ENCODE data around the gene MFGE8. TPM values are rescaled to one million over a fixed set of nuclear protein-coding genes. Genes with fewer than 3 reads are reported as not detected.

MFGE8 gene
- 100 to 1,000 TPM; 496 to 734 (median 508) TPM for total RNA-seq

- no peak for TF ChIP-seq EP300 (IDR thresholded peaks at IDR 0.05)
- TF ChIP-seq POLR2AphosphoS5 (IDR thresholded peaks at IDR 0.05), result peak; percentile 92
- peak in 3 of 4 experiments; percentile 12 to 48 (median 18) for TF ChIP-seq CTCF (IDR thresholded peaks at IDR 0.05)
- peak; percentile 87 to 88 for TF ChIP-seq POLR2A (IDR thresholded peaks at IDR 0.05)
- Histone ChIP-seq H3K27ac (peak within 1 kb of the TSS; percentile 54 to 92 (median 90)), H3K36me3 (peaks cover 0 to 22% of the 10 kb centered on the region in 2 donors), H3K9me3 (no peaks in the 10 kb centered on the region), H3K27me3 (no peaks in the 10 kb centered on the region), H3K4me1 (peaks cover 0 to 53% (median 25%) of the 10 kb centered on the region in 3 donors), H3K4me3 (peak within 1 kb of the TSS; percentile 73 to 95)
- 2 to 3% methylated on average over 4 to 23 of the region's 67 CpGs for WGBS, 2 donors (ENCODE audit: low coverage in 1 of 2)
- peak; percentile 81 for ATAC-seq
These were observed at the start of gene MFGE8 for GRCh38 chr15:88913017-88913849. TSS of gene MFGE8 (minus strand) at chr15:88913379. CDS start at chr15:88913319, 60 bp downstream.

GRCh38 chr15:88959445-88959844, 46.3 kb upstream of the MFGE8 start:
- TF ChIP-seq CTCF (IDR thresholded peaks at IDR 0.05) (no peak), EP300 (IDR thresholded peaks at IDR 0.05) (no peak), POLR2A (IDR thresholded peaks at IDR 0.05) (no peak), POLR2AphosphoS5 (IDR thresholded peaks at IDR 0.05) (no peak)
- Histone ChIP-seq H3K9me3 (peaks cover 0 to 14% (median 0%) of the 10 kb centered on the region in 3 donors), H3K4me3 (no peak overlapping the region), H3K27ac (no peak overlapping the region), H3K27me3 (no peaks in the 10 kb centered on the region), H3K36me3 (no peaks in the 10 kb centered on the region), H3K4me1 (no peaks in the 10 kb centered on the region)
- no peak for ATAC-seq
- 73 to 78% methylated on average over 2 to 3 of the region's 3 CpGs for WGBS, 2 donors (ENCODE audit: low coverage in 1 of 2)

GRCh38 chr15:88956906-88957305, 43.7 kb upstream of the MFGE8 start:
- Histone ChIP-seq H3K27me3 (no peaks in the 10 kb centered on the region), H3K4me3 (no peak overlapping the region), H3K4me1 (no peaks in the 10 kb centered on the region), H3K36me3 (no peaks in the 10 kb centered on the region), H3K27ac (no peak overlapping the region), H3K9me3 (no peaks in the 10 kb centered on the region)
- no peak for ATAC-seq
- no peak for TF ChIP-seq EP300 (IDR thresholded peaks at IDR 0.05)
- TF ChIP-seq CTCF (IDR thresholded peaks at IDR 0.05), result no peak
- no peak for TF ChIP-seq POLR2A (IDR thresholded peaks at IDR 0.05)
- no peak for TF ChIP-seq POLR2AphosphoS5 (IDR thresholded peaks at IDR 0.05)
- 71 to 100% methylated on average over 1 of the region's 1 CpG for WGBS, 2 donors (ENCODE audit: low coverage in 1 of 2)

GRCh38 chr15:88956263-88956662, 43.1 kb upstream of the MFGE8 start:
- ATAC-seq, result no peak
- Histone ChIP-seq H3K27me3 (no peaks in the 10 kb centered on the region), H3K4me3 (no peak overlapping the region), H3K27ac (no peak overlapping the region), H3K36me3 (no peaks in the 10 kb centered on the region), H3K4me1 (no peaks in the 10 kb centered on the region), H3K9me3 (no peaks in the 10 kb centered on the region)
- 81% methylated on average over 7 of the region's 7 CpGs; no CpG with 5 or more reads in 1 of the 2 donors for WGBS, 2 donors (ENCODE audit: low coverage in 1 of 2)
- TF ChIP-seq POLR2A (IDR thresholded peaks at IDR 0.05) (no peak), POLR2AphosphoS5 (IDR thresholded peaks at IDR 0.05) (no peak), CTCF (IDR thresholded peaks at IDR 0.05) (no peak), EP300 (IDR thresholded peaks at IDR 0.05) (no peak)
